HT1080 (cell line): ENCODE measurements around the gene GAL3ST2. TPM values are rescaled to one million over a fixed set of nuclear protein-coding genes. Genes with fewer than 3 reads are reported as not detected.
A peak's percentile ranks its signal among the peaks of the same experiment; 100 is the strongest.
"Not testable (repeated sequence)": the region's sequence is repeated elsewhere in the genome, so short reads cannot be mapped to it uniquely, and the experiment has no call there.

Experiments
- DNase-seq: peaks from one replicate; pipeline ENCODE4 v3.0.0-alpha.2; 2015; ENCODE audit warnings: low read depth
- total RNA-seq: library from RNA; depleted of rRNA; stranded (reverse); fragments of >200 nt; shearing (Covaris generic); gene quantifications from 2 replicates; pipeline ENCODE4 v1.2.3, GENCODE V29; 2014

The GAL3ST2 gene
- total RNA-seq, 1 experiment from 2014 or later: not detected

GRCh38 chr2:241817821-241818215 lies 41.2 kb downstream of the GAL3ST2 start:
- not testable (repeated sequence) for DNase-seq

DNA sequence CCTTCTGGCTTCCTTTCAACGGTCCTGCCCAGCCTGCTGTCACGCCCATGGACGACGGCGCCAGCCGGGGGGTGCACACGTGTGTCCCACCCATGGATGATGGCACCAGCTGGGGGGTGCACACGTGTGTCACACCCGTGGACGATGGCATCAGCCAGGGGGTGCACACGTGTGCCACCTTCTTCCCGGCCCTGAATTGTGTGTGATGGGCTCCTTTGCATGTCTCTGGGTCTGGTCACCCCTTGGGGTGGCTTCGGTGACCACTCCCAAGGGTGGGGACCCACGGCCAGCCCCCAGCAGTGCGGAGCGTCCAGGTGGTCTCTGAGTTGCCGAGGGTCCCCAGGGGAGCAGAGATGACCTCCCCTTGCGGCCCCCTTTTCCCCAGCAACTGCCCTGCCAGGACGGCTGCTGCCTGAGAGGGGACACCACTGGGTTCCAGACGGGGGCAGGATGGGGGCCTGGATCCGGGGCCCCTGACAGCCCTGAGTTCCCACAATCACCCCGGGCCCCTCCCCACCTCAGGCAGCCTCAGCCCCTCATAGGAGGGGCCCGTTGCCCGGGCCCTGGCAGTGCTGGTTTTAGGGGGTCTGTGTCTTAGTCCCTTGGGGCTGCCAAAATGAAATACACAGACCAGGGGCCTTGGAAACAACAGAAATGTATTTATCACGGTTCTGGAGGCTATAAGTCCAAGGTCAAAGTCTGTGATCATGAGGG lies 41.8 kb downstream of the GAL3ST2 start:
- DNase-seq: no peak

DNA sequence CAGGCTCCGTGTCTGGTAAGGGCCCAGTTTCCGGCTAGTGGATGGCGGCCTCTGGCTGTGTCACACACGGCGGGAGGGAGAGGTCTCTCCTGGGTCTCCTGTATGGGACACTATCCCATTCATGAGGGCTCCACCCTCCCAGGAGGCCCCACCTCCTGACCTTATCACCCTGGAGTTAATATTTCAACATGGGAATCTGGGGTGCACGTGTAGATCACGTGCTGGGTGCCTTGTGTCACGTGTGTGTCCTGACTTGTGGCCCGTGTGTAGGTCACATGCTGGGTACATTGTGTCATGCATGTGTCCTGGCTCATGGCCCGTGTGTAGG lies 42.3 kb downstream of the GAL3ST2 start:
- DNase-seq: no peak

DNA sequence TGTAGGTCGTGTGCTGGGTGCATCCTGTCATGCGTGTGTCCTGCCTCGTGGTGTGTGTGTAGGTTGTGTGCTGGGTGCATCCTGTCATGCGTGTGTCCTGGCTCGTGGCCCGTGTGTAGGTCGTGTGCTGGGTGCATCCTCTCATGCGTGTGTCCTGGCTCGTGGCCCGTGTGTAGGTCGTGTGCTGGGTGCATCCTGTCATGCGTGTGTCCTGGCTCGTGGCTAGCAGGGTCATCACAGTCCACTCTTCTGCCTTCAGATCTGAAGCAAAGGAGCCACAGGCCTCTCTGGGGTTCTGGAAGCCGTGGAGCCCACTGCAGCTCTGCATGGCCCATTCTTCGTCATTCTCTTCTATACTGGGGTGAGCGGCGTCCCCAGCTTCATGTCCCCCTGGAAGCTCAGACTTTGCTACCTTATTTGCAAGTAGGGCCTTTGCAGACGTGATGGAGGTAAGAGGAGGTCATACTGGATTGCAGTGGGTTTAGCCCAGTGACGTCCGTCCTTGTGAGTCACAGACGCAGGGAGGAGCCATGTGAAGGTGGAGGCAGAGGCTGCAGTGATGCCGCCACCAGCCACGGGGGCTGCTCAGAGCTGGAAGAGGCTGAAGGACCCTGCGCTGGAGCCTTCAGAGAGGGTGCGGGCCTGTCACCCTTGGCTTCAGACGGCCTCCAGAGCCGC lies 43.5 kb downstream of the GAL3ST2 start:
- peak; percentile 30 for DNase-seq

- DNase-seq: no peak
Observed at GRCh38 chr2:241820625-241821384, 44.2 kb downstream of the GAL3ST2 start.

- DNase-seq: no peak
Observed at GRCh38 chr2:241821460-241822263, 45.0 kb downstream of the GAL3ST2 start.

DNA sequence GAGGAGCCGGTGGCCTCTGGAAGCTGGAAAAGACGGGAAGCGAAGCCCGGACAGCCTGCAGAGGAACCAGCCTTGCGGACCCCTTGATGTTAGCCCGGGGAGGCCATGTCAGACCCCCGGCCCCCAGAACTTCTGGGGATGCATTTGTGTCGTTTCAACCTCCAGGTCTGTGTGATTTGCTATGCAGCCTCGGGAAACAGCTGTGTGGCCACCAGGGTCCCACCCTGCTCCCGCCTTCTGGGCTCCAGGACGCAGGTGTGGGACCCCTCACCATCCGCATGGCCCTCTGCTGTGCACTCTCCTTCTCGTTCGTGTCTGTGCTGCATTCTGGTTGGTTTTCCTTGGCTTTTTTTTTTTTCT lies 45.6 kb downstream of the GAL3ST2 start:
- DNase-seq: no peak

- DNase-seq: not testable (repeated sequence)
Observed at GRCh38 chr2:241823531-241824437, 47.2 kb downstream of the GAL3ST2 start.

GRCh38 chr2:241827394-241827793 lies 50.8 kb downstream of the GAL3ST2 start:
- DNase-seq: no peak

GRCh38 chr2:241833101-241833663 lies 56.6 kb downstream of the GAL3ST2 start:
- no peak for DNase-seq

GRCh38 chr2:241833756-241834526 lies 57.3 kb downstream of the GAL3ST2 start:
- not testable (repeated sequence) for DNase-seq

- DNase-seq: no peak
Observed at GRCh38 chr2:241834527-241835210, 58.0 kb downstream of the GAL3ST2 start.

GRCh38 chr2:241835611-241836010 lies 59.0 kb downstream of the GAL3ST2 start:
- DNase-seq: no peak

DNA sequence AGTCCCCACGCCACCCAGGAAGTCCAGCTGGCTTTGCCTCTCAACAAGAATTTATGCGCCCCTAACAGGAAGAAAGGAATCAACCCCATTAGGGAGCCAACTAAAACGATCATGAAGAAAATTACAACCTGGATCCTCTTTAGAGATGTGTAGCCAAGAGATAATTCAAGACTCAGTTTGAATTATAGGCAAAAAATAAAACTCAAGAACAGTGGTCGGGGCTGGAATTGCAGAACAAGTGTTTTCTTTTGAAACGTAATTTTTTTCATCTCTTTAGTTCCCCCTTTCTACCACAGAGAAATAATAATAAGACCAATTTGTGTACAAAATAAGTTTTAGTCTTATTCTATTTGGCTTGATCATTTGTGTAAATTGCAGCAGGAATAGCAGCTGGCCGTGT lies 59.7 kb downstream of the GAL3ST2 start:
- DNase-seq: no peak

- no peak for DNase-seq
Observed at GRCh38 chr2:241837197-241837965, 60.8 kb downstream of the GAL3ST2 start.

GRCh38 chr2:241841181-241842066 lies 64.8 kb downstream of the GAL3ST2 start:
- no peak for DNase-seq

GRCh38 chr2:241842067-241842415 lies 65.4 kb downstream of the GAL3ST2 start:
- DNase-seq: no peak
